PC-3 (cell line): ENCODE results near the gene DNAJB6. TPM values are rescaled to one million over a fixed set of nuclear protein-coding genes. Genes with fewer than 3 reads are reported as not detected.

Experiments used
- ATAC-seq: fragments of 200-7000 bp; cut with Tn5 transposase; 2 replicates; pipeline ENCODE4 v1.9.1; 2020; ENCODE audit warnings: mild to moderate bottlenecking, moderate library complexity
- BruUV-seq: library from RNA; stranded (reverse); fragments of 400-500 nt; replicated peaks from 2 replicates; lab custom pipeline; 2021; lab: Mats Ljungman, UMichigan
- CTCF ChIA-PET: fragments of 300-600 bp; sonication (Branson Sonifier 250); formaldehyde crosslinking; loops from one replicate; lab custom pipeline; 2022; ENCODE audit warnings: antibody characterized with exemption; lab: Charles Lee
- POLR2A ChIA-PET: fragments of 300-600 bp; sonication (Branson Sonifier 250); formaldehyde crosslinking; loops from one replicate; lab custom pipeline; 2022; ENCODE audit warnings: antibody characterized with exemption; ENCODE audit not compliant: unreplicated experiment; lab: Charles Lee
- DNase-seq: peaks from one replicate; pipeline ENCODE4 v3.0.0-alpha.2; 2015
- H2AFZ ChIP-seq: fragments of 300-600 bp; sonication (generic); 2 replicates; pipeline ENCODE4 v1.6.0; 2016; ENCODE audit warnings: antibody characterized with exemption, low read length
- H3F3A ChIP-seq: fragments of 300-600 bp; sonication (generic); one replicate; pipeline ENCODE4 v1.6.0; 2017; ENCODE audit warnings: antibody characterized with exemption, low read length, control low read depth, mild to moderate bottlenecking; ENCODE audit not compliant: unreplicated experiment
- H3K27ac ChIP-seq: fragments of 300-600 bp; sonication (generic); 2 replicates; pipeline ENCODE4 v1.5.1; 2016; ENCODE audit warnings: mild to moderate bottlenecking, low read length
- H3K27me3 ChIP-seq: fragments of 300-600 bp; sonication (generic); 2 replicates; pipeline ENCODE4 v1.6.1; 2016; ENCODE audit warnings: low read length, mixed read lengths
- H3K36me3 ChIP-seq: fragments of 300-600 bp; sonication (generic); 2 replicates; pipeline ENCODE4 v1.6.1; 2016; ENCODE audit warnings: low read depth, mixed run types, low read length, mixed read lengths
- H3K4me1 ChIP-seq: fragments of 300-600 bp; sonication (generic); 2 replicates; pipeline ENCODE4 v1.5.1; 2016; ENCODE audit warnings: low read length; ENCODE audit not compliant: insufficient read depth
- H3K4me2 ChIP-seq: fragments of 300-600 bp; sonication (generic); 2 replicates; pipeline ENCODE4 v1.6.0; 2016; ENCODE audit warnings: low read length
- H3K4me3 ChIP-seq: fragments of 300-600 bp; sonication (generic); 2 replicates; pipeline ENCODE4 v1.5.1; 2016; ENCODE audit warnings: mild to moderate bottlenecking, low read length, mixed read lengths
- H3K79me2 ChIP-seq: fragments of 300-600 bp; sonication (generic); 2 replicates; pipeline ENCODE4 v1.6.1; 2017; ENCODE audit warnings: low read length, mixed read lengths
- H3K9ac ChIP-seq: fragments of 300-600 bp; sonication (generic); 2 replicates; pipeline ENCODE4 v1.6.0; 2016; ENCODE audit warnings: mild to moderate bottlenecking, low read length
- H3K9me2 ChIP-seq: fragments of 300-600 bp; sonication (generic); replicated peaks from 2 replicates; pipeline ENCODE4 v1.6.1; 2016; ENCODE audit warnings: mixed run types, low read length, mixed read lengths
- H3K9me3 ChIP-seq: fragments of 300-600 bp; sonication (generic); 2 replicates; pipeline ENCODE4 v1.6.1; 2016; ENCODE audit warnings: low read length, mixed read lengths
- H4K20me1 ChIP-seq: fragments of 300-600 bp; sonication (generic); 2 replicates; pipeline ENCODE4 v1.6.1; 2016; ENCODE audit warnings: low read length, mixed read lengths
- CTCF ChIP-seq: fragments of 300-600 bp; sonication (generic); conservative IDR thresholded peaks from 2 replicates; pipeline ENCODE4 v1.5.1; 2017; ENCODE audit warnings: antibody characterized with exemption, low read depth, mild to moderate bottlenecking, low read length
- EZH2 ChIP-seq: fragments of 300-600 bp; sonication (generic); IDR thresholded peaks from one replicate; pipeline ENCODE4 v1.6.1; 2017; ENCODE audit warnings: antibody characterized with exemption, mild to moderate bottlenecking, low read length; ENCODE audit not compliant: unreplicated experiment
- EZH2phosphoT487 ChIP-seq: fragments of 300-600 bp; sonication (generic); IDR thresholded peaks from 2 replicates; pipeline ENCODE4 v1.6.1; 2018; ENCODE audit warnings: mild to moderate bottlenecking, antibody characterized with exemption, low read length, borderline replicate concordance
- intact Hi-C: fragments of 100-400 bp; cut with micrococcal nuclease; formaldehyde crosslinking; loops from 2 replicates; pipeline ENCODE4 v1.9.0; 2023
- total RNA-seq: library from RNA; depleted of rRNA; stranded (reverse); fragments of >200 nt; gene quantifications from 2 replicates; pipeline ENCODE4 v1.2.3, GENCODE V29; 2014

Gene DNAJB6
- total RNA-seq, 1 experiment from 2014 or later = 151 TPM

GRCh38 chr7:157294773-157295172 lies 42.0 kb upstream of the DNAJB6 start:
- no peaks in the 10 kb centered on the region for H3F3A ChIP-seq
- TF ChIP-seq EZH2 (no peak), CTCF (no peak), EZH2phosphoT487 (no peak)
- ATAC-seq (no peak), DNase-seq (no peak)
- peaks cover 27% of the 10 kb centered on the region for H3K4me1 ChIP-seq
- CTCF ChIA-PET = no interaction called here
- no peak overlapping the region for H3K9ac ChIP-seq
- H3K36me3 ChIP-seq = no peaks in the 10 kb centered on the region
- no peak overlapping the region for H3K4me2 ChIP-seq
- no peak overlapping the region for H3K4me3 ChIP-seq
- intact Hi-C loops = no loop called here
- H3K27me3 ChIP-seq = no peaks in the 10 kb centered on the region
- POLR2A ChIA-PET = no interaction called here
- no TSS peak for BruUV-seq
- H3K9me2 ChIP-seq = no peaks in the 10 kb centered on the region
- H3K9me3 ChIP-seq = no peaks in the 10 kb centered on the region
- no peak overlapping the region for H2AFZ ChIP-seq
- no peak overlapping the region for H3K27ac ChIP-seq
- 0 out of 2 replicates have a peak, but pooled peaks cover 6% of the 10 kb centered on the region for H3K79me2 ChIP-seq
- no peaks in the 10 kb centered on the region for H4K20me1 ChIP-seq

GRCh38 chr7:157295338-157295737 lies 41.5 kb upstream of the DNAJB6 start:
- no peaks in the 10 kb centered on the region for H4K20me1 ChIP-seq
- no TSS peak for BruUV-seq
- no peak for ATAC-seq
- H3K79me2 ChIP-seq = 0 out of 2 replicates have a peak, but pooled peaks cover 4% of the 10 kb centered on the region
- POLR2A ChIA-PET = no interaction called here
- H3K9me3 ChIP-seq = no peaks in the 10 kb centered on the region
- no peaks in the 10 kb centered on the region for H3F3A ChIP-seq
- H3K4me2 ChIP-seq = no peak overlapping the region
- no peak for DNase-seq
- H3K4me3 ChIP-seq = no peak overlapping the region
- no peak overlapping the region for H3K27ac ChIP-seq
- H3K9me2 ChIP-seq = no peaks in the 10 kb centered on the region
- intact Hi-C loops = no loop called here
- H3K36me3 ChIP-seq = no peaks in the 10 kb centered on the region
- TF ChIP-seq CTCF (no peak), EZH2phosphoT487 (no peak), EZH2 (no peak)
- CTCF ChIA-PET = no interaction called here
- no peak overlapping the region for H2AFZ ChIP-seq
- H3K27me3 ChIP-seq = no peaks in the 10 kb centered on the region
- no peak overlapping the region for H3K9ac ChIP-seq
- H3K4me1 ChIP-seq = peaks cover 21% of the 10 kb centered on the region

GRCh38 chr7:157297185-157297584 lies 39.6 kb upstream of the DNAJB6 start:
- Histone ChIP-seq H3K36me3 (no peaks in the 10 kb centered on the region), H3K79me2 (no peaks in the 10 kb centered on the region), H3K9me3 (no peaks in the 10 kb centered on the region), H3F3A (no peaks in the 10 kb centered on the region), H4K20me1 (no peaks in the 10 kb centered on the region), H3K4me1 (peaks cover 26% of the 10 kb centered on the region), H3K27ac (no peak overlapping the region), H3K9ac (no peak overlapping the region), H2AFZ (no peak overlapping the region), H3K4me3 (no peak overlapping the region), H3K9me2 (no peaks in the 10 kb centered on the region), H3K4me2 (no peak overlapping the region), H3K27me3 (no peaks in the 10 kb centered on the region)
- intact Hi-C loops = no loop called here
- TF ChIP-seq CTCF (no peak), EZH2 (no peak), EZH2phosphoT487 (no peak)
- DNase-seq (no peak), ATAC-seq (no peak)
- CTCF ChIA-PET = no interaction called here
- BruUV-seq = no TSS peak
- POLR2A ChIA-PET = no interaction called here
